ENCODE results near the gene LRP1. TPM values are rescaled to one million over a fixed set of nuclear protein-coding genes. Genes with fewer than 3 reads are reported as not detected.

The LRP1 gene
- total and polyA plus RNA-seq, 2 of the 13 experiments (the other 11 are each of a cell fraction or from before 2014, with no cell fraction given) = 14.7 to 30.8 TPM

DNA sequence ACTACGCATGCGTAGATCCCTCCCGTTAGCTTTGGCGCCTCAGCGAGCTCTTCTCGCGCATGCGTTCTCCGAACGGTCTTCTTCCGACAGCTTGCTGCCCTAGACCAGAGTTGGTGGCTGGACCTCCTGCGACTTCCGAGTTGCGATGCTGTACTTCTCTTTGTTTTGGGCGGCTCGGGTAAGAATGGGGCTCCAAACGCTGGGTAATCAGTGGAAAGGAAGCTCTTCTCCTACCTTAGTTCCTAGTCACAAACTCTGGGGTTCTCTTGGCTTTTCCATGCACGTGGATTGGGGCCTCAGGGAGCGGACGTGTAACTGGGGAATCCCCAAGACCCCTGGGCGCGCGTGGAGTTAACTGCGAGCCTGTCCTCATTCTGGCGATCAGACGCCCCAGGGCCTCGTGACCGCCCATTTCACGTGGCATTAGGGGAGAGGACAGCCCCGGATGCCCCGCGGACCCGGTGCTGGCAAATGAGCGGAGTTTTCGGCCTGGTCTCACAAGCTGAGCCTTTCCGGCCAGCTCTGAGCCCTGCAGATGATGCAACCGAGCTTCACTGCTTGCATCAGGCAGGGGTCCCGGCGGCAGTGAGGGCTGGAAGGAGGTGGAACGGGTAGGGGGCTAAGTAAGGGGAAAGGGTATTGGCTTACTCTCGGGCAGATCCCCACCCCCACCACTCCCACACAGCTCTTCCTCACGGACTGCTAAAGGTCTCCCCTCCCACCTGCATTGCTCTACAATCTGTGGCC is 101.5 kb downstream of the LRP1 start, which contains the start of gene SHMT2 (continued):
- TF ChIP-seq, protein P1, sequence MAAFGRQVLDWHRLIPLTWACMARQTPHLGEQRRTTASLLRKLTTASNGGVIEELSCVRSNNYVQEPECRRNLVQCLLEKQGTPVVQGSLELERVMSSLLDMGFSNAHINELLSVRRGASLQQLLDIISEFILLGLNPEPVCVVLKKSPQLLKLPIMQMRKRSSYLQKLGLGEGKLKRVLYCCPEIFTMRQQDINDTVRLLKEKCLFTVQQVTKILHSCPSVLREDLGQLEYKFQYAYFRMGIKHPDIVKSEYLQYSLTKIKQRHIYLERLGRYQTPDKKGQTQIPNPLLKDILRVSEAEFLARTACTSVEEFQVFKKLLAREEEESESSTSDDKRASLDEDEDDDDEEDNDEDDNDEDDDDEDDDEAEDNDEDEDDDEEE (CRISPR knock-in tag; IDR thresholded peaks at IDR 0.05) = 0 out of 2 replicates have a peak, but pooled peaks have one; percentile 55
- TF ChIP-seq NPAS2 (CRISPR knock-in tag; IDR thresholded peaks at IDR 0.05; ENCODE audit: borderline replicate concordance) = no peak
- no peak for TF ChIP-seq ZNF644 (CRISPR knock-in tag; IDR thresholded peaks at IDR 0.05; ENCODE audit: low read depth)
- TF ChIP-seq, protein P2, sequence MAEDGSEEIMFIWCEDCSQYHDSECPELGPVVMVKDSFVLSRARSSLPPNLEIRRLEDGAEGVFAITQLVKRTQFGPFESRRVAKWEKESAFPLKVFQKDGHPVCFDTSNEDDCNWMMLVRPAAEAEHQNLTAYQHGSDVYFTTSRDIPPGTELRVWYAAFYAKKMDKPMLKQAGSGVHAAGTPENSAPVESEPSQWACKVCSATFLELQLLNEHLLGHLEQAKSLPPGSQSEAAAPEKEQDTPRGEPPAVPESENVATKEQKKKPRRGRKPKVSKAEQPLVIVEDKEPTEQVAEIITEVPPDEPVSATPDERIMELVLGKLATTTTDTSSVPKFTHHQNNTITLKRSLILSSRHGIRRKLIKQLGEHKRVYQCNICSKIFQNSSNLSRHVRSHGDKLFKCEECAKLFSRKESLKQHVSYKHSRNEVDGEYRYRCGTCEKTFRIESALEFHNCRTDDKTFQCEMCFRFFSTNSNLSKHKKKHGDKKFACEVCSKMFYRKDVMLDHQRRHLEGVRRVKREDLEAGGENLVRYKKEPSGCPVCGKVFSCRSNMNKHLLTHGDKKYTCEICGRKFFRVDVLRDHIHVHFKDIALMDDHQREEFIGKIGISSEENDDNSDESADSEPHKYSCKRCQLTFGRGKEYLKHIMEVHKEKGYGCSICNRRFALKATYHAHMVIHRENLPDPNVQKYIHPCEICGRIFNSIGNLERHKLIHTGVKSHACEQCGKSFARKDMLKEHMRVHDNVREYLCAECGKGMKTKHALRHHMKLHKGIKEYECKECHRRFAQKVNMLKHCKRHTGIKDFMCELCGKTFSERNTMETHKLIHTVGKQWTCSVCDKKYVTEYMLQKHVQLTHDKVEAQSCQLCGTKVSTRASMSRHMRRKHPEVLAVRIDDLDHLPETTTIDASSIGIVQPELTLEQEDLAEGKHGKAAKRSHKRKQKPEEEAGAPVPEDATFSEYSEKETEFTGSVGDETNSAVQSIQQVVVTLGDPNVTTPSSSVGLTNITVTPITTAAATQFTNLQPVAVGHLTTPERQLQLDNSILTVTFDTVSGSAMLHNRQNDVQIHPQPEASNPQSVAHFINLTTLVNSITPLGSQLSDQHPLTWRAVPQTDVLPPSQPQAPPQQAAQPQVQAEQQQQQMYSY (CRISPR knock-in tag; IDR thresholded peaks at IDR 0.05) = 0 out of 2 replicates have a peak, but pooled peaks have one; percentile 39
- TF ChIP-seq, protein P3, sequence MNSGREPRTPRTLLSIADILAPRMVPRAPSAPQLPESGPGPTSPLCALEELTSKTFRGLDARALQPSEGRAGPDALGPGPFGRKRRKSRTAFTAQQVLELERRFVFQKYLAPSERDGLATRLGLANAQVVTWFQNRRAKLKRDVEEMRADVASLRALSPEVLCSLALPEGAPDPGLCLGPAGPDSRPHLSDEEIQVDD (CRISPR knock-in tag; IDR thresholded peaks at IDR 0.05; ENCODE audit: borderline replicate concordance) = no peak
- TF ChIP-seq NR2F1 (CRISPR knock-in tag; IDR thresholded peaks at IDR 0.05) = no peak
- TF ChIP-seq CENPX (CRISPR knock-in tag; IDR thresholded peaks at IDR 0.05) = no peak
- TF ChIP-seq ZNF274 (CRISPR knock-in tag; IDR thresholded peaks at IDR 0.05) = no peak
- TF ChIP-seq KDM5A (IDR thresholded peaks at IDR 0.05; ENCODE audit: borderline replicate concordance, low read length) = 0 out of 2 replicates have a peak, but pooled peaks have one; percentile 67
- no peak for TF ChIP-seq ZNF713 (CRISPR knock-in tag; IDR thresholded peaks at IDR 0.05)
- TF ChIP-seq, protein P4, sequence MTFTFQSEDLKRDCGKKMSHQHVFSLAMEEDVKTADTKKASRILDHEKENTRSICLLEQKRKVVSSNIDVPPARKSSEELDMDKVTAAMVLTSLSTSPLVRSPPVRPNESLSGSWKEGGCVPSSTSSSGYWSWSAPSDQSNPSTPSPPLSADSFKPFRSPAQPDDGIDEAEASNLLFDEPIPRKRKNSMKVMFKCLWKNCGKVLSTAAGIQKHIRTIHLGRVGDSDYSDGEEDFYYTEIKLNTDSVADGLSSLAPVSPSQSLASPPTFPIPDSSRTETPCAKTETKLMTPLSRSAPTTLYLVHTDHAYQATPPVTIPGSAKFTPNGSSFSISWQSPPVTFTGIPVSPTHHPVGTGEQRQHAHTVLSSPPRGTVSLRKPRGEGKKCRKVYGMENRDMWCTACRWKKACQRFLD (CRISPR knock-in tag; IDR thresholded peaks at IDR 0.05; ENCODE audit: borderline replicate concordance) = no peak; the same call in 1 of the 2 replicates
- no peak for TF ChIP-seq FOSL1 (CRISPR knock-in tag; IDR thresholded peaks at IDR 0.05; ENCODE audit: borderline replicate concordance)
- peak; percentile 76 for TF ChIP-seq SALL1 (CRISPR knock-in tag; IDR thresholded peaks at IDR 0.05)
- peak; percentile 59; the same call in 1 of the 2 replicates for TF ChIP-seq NAIF1 (CRISPR knock-in tag; IDR thresholded peaks at IDR 0.05; ENCODE audit: borderline replicate concordance)
- no peak; the same call in 1 of the 2 replicates for TF ChIP-seq TGIF2 (CRISPR knock-in tag; IDR thresholded peaks at IDR 0.05)
- no peak for TF ChIP-seq TARDBP (CRISPR knock-in tag; IDR thresholded peaks at IDR 0.05)
- TF ChIP-seq CEBPB (IDR thresholded peaks at IDR 0.05; ENCODE audit: borderline replicate concordance, low read depth, low read length) = peak; percentile 97
- TF ChIP-seq, protein P5, sequence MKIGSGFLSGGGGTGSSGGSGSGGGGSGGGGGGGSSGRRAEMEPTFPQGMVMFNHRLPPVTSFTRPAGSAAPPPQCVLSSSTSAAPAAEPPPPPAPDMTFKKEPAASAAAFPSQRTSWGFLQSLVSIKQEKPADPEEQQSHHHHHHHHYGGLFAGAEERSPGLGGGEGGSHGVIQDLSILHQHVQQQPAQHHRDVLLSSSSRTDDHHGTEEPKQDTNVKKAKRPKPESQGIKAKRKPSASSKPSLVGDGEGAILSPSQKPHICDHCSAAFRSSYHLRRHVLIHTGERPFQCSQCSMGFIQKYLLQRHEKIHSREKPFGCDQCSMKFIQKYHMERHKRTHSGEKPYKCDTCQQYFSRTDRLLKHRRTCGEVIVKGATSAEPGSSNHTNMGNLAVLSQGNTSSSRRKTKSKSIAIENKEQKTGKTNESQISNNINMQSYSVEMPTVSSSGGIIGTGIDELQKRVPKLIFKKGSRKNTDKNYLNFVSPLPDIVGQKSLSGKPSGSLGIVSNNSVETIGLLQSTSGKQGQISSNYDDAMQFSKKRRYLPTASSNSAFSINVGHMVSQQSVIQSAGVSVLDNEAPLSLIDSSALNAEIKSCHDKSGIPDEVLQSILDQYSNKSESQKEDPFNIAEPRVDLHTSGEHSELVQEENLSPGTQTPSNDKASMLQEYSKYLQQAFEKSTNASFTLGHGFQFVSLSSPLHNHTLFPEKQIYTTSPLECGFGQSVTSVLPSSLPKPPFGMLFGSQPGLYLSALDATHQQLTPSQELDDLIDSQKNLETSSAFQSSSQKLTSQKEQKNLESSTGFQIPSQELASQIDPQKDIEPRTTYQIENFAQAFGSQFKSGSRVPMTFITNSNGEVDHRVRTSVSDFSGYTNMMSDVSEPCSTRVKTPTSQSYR (CRISPR knock-in tag; IDR thresholded peaks at IDR 0.05; ENCODE audit: borderline replicate concordance) = no peak
- TF ChIP-seq ZNF615 (CRISPR knock-in tag; IDR thresholded peaks at IDR 0.05; ENCODE audit: borderline replicate concordance) = no peak
- no peak for TF ChIP-seq MIER2 (CRISPR knock-in tag; IDR thresholded peaks at IDR 0.05)

All from HepG2 (cell line).